ENCODE results near the gene CRHR2. TPM values are rescaled to one million over a fixed set of nuclear protein-coding genes. Genes with fewer than 3 reads are reported as not detected.

CRHR2 gene
- total and polyA plus RNA-seq, 2 of the 4 experiments (the other 2 are of a cell fraction), result not detected

DNA sequence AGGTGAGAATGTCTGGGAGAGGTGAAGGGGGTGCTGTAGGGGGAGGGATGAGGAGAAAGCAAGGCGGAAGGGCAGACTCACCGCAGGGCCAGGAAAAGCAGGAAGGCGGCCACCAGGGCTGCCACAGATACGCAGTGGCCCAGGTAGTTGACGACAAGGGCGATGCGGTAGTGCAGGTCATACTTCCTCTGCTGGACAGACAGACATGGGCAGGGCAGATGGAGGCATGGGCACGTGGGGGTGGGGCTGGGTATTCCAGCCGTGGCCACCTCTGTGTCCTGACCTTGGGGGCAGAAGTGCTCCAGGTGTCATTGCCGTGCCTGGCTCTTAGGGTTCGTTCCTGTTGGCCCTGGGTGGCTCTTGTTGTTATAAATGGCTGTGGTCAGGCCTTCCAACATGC, 16.8 kb downstream of the CRHR2 start:
- TF ChIP-seq CHD1 (IDR thresholded peaks at IDR 0.05; ENCODE audit: low read depth, low read length), result no peak
- no peak for TF ChIP-seq FOS (IDR thresholded peaks at IDR 0.05; ENCODE audit: low read depth, low read length)
- TF ChIP-seq, protein P1, sequence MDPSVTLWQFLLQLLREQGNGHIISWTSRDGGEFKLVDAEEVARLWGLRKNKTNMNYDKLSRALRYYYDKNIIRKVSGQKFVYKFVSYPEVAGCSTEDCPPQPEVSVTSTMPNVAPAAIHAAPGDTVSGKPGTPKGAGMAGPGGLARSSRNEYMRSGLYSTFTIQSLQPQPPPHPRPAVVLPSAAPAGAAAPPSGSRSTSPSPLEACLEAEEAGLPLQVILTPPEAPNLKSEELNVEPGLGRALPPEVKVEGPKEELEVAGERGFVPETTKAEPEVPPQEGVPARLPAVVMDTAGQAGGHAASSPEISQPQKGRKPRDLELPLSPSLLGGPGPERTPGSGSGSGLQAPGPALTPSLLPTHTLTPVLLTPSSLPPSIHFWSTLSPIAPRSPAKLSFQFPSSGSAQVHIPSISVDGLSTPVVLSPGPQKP (IDR thresholded peaks at IDR 0.05; ENCODE audit: borderline replicate concordance, low read depth, low read length), result no peak
- TF ChIP-seq MXI1 (IDR thresholded peaks at IDR 0.05; ENCODE audit: borderline replicate concordance, low read depth, low read length), result no peak
- no peak for TF ChIP-seq CEBPB (IDR thresholded peaks at IDR 0.05; ENCODE audit: low read depth, low read length)
- TF ChIP-seq, protein P2, sequence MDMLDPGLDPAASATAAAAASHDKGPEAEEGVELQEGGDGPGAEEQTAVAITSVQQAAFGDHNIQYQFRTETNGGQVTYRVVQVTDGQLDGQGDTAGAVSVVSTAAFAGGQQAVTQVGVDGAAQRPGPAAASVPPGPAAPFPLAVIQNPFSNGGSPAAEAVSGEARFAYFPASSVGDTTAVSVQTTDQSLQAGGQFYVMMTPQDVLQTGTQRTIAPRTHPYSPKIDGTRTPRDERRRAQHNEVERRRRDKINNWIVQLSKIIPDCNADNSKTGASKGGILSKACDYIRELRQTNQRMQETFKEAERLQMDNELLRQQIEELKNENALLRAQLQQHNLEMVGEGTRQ (IDR thresholded peaks at IDR 0.05; ENCODE audit: low read depth, low read length), result no peak
- TF ChIP-seq POLR2A (IDR thresholded peaks at IDR 0.05; ENCODE audit: low read depth, low read length), result no peak
- no peak for TF ChIP-seq RAD21 (IDR thresholded peaks at IDR 0.05; ENCODE audit: low read length)
- TF ChIP-seq RFX5 (IDR thresholded peaks at IDR 0.05; ENCODE audit: low read depth, low read length), result no peak
- Histone ChIP-seq H4K5ac (ENCODE audit: low read depth, low read length) (no peak overlapping the region), H3K27ac (ENCODE audit: insufficient read depth, low read length) (no peak overlapping the region), H2AFZ (replicated peaks; ENCODE audit: low read length, poor library complexity) (no peak overlapping the region), H3K79me1 (ENCODE audit: low read depth in 1 of 2, low read length in 2 of 2) (no peaks in the 10 kb centered on the region), H2AK5ac (ENCODE audit: low read depth, low read length) (no peak overlapping the region), H3K4me1 (ENCODE audit: control insufficient read depth, insufficient read depth, low read length) (no peaks in the 10 kb centered on the region), H3K9ac (ENCODE audit: low read depth, low read length) (no peak overlapping the region), H3K9me1 (ENCODE audit: insufficient read depth, low read length) (no peaks in the 10 kb centered on the region; the same call in 1 of the 2 replicates), H3K36me3 (ENCODE audit: control insufficient read depth, insufficient read depth, low read length) (no peaks in the 10 kb centered on the region), H3K9me3 (ENCODE audit: control insufficient read depth, insufficient read depth, low read length) (no peaks in the 10 kb centered on the region), H4K91ac (ENCODE audit: insufficient read depth, low read depth, low read length) (no peak overlapping the region), H3K4me3 (ENCODE audit: insufficient read depth, low read depth, low read length) (no peak overlapping the region), H3K18ac (ENCODE audit: low read depth, low read length) (no peak overlapping the region), H3K14ac (replicated peaks; ENCODE audit: low read depth, low read length) (no peak overlapping the region), H3K4ac (ENCODE audit: low read depth, low read length) (no peak overlapping the region), H4K8ac (ENCODE audit: low read depth in 2 of 2, low read length in 2 of 2) (no peak overlapping the region), H3K27me3 (ENCODE audit: control insufficient read depth, insufficient read depth, low read length) (peaks cover 24% of the 10 kb centered on the region), H2BK120ac (ENCODE audit: low read depth, low read length) (no peak overlapping the region), H3K56ac (ENCODE audit: extremely low read depth, insufficient read depth, low read length) (no peak overlapping the region), H2BK15ac (ENCODE audit: low read depth, low read length) (no peak overlapping the region), H4K20me1 (ENCODE audit: insufficient read depth, low read length) (no peaks in the 10 kb centered on the region), H2BK20ac (ENCODE audit: low read depth, low read length) (no peak overlapping the region), H2AK9ac (replicated peaks; ENCODE audit: low read depth, low read length, poor library complexity) (no peak overlapping the region), H3K23ac (ENCODE audit: low read depth, low read length) (no peak overlapping the region), H2BK5ac (ENCODE audit: low read depth, low read length, poor library complexity, severe bottlenecking) (no peak overlapping the region), H3K4me2 (ENCODE audit: low read depth, low read length) (no peak overlapping the region)
- dilution Hi-C loops (cut with HindIII; ENCODE audit: low sequenced_read_pairs, unreplicated experiment), result no loop called here
- WGBS, 2 experiments (ENCODE audit: extremely low coverage in 2 of 2, insufficient read length in 1 of 2), result 97% methylated on average over 6 of the region's 11 CpGs; no CpG with 5 or more reads in 1 of the 2 experiments
- in situ Hi-C loops (cut with MboI; ENCODE audit: low sequenced_read_pairs), result no loop called here
- ATAC-seq (ENCODE audit: low read depth) (no peak), DNase-seq (no peak)
- ChIA-PET CTCF (no interaction called here), POLR2A (ENCODE audit: unreplicated experiment) (no interaction called here)
- intact Hi-C loops (cut with micrococcal nuclease), result no loop called here
- BruUV-seq (replicated peaks), result no TSS peak
